ENCODE data around the gene NDUFA1.

DNA sequence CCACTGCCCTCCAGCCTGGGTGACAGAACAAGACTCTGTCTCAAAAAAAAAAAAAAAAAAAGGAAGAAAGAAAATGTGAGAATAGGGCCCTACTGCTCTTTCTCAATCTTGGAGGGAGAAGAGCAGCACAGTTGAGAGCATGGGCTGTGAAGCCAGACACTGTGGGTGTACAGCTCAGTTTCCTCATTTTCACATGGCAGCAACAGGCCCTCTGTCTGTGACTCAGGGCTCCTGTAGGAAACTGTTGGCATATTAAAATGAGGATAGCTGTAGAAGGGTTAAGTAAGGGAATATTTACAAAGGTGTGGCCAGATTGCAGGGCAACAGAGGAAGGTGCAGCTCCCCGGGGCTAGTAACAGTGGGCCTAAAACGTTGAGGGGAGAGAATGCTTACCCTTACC lies 27.5 kb downstream of the NDUFA1 start:
- TF ChIP-seq CTCF (conservative IDR thresholded peaks at IDR 0.05; ENCODE audit: low read depth in 2 of 2) (no peak), STAT1 (IDR thresholded peaks at IDR 0.05; ENCODE audit: unreplicated experiment) (no peak), EZH2 (IDR thresholded peaks at IDR 0.05; ENCODE audit: low read depth, unreplicated experiment) (no peak), POLR2AphosphoS5 (IDR thresholded peaks at IDR 0.05; ENCODE audit: low read depth) (no peak), EZH2phosphoT487 (IDR thresholded peaks at IDR 0.05; ENCODE audit: unreplicated experiment) (no peak), ETS1 (IDR thresholded peaks at IDR 0.05) (no peak), ZNF114 (CRISPR knock-in tag; IDR thresholded peaks at IDR 0.05) (no peak), ZNF331 (CRISPR knock-in tag; IDR thresholded peaks at IDR 0.05; ENCODE audit: low read depth) (no peak), NANOG (IDR thresholded peaks at IDR 0.05; ENCODE audit: borderline replicate concordance) (no peak), JUNB (IDR thresholded peaks at IDR 0.05; ENCODE audit: unreplicated experiment) (no peak), CREB1 (CRISPR knock-in tag; IDR thresholded peaks at IDR 0.05; ENCODE audit: low read depth) (no peak)
- TF ChIP-seq, protein P1, sequence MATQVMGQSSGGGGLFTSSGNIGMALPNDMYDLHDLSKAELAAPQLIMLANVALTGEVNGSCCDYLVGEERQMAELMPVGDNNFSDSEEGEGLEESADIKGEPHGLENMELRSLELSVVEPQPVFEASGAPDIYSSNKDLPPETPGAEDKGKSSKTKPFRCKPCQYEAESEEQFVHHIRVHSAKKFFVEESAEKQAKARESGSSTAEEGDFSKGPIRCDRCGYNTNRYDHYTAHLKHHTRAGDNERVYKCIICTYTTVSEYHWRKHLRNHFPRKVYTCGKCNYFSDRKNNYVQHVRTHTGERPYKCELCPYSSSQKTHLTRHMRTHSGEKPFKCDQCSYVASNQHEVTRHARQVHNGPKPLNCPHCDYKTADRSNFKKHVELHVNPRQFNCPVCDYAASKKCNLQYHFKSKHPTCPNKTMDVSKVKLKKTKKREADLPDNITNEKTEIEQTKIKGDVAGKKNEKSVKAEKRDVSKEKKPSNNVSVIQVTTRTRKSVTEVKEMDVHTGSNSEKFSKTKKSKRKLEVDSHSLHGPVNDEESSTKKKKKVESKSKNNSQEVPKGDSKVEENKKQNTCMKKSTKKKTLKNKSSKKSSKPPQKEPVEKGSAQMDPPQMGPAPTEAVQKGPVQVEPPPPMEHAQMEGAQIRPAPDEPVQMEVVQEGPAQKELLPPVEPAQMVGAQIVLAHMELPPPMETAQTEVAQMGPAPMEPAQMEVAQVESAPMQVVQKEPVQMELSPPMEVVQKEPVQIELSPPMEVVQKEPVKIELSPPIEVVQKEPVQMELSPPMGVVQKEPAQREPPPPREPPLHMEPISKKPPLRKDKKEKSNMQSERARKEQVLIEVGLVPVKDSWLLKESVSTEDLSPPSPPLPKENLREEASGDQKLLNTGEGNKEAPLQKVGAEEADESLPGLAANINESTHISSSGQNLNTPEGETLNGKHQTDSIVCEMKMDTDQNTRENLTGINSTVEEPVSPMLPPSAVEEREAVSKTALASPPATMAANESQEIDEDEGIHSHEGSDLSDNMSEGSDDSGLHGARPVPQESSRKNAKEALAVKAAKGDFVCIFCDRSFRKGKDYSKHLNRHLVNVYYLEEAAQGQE (IDR thresholded peaks at IDR 0.05; ENCODE audit: unreplicated experiment) = no peak
- TF ChIP-seq, protein P2, sequence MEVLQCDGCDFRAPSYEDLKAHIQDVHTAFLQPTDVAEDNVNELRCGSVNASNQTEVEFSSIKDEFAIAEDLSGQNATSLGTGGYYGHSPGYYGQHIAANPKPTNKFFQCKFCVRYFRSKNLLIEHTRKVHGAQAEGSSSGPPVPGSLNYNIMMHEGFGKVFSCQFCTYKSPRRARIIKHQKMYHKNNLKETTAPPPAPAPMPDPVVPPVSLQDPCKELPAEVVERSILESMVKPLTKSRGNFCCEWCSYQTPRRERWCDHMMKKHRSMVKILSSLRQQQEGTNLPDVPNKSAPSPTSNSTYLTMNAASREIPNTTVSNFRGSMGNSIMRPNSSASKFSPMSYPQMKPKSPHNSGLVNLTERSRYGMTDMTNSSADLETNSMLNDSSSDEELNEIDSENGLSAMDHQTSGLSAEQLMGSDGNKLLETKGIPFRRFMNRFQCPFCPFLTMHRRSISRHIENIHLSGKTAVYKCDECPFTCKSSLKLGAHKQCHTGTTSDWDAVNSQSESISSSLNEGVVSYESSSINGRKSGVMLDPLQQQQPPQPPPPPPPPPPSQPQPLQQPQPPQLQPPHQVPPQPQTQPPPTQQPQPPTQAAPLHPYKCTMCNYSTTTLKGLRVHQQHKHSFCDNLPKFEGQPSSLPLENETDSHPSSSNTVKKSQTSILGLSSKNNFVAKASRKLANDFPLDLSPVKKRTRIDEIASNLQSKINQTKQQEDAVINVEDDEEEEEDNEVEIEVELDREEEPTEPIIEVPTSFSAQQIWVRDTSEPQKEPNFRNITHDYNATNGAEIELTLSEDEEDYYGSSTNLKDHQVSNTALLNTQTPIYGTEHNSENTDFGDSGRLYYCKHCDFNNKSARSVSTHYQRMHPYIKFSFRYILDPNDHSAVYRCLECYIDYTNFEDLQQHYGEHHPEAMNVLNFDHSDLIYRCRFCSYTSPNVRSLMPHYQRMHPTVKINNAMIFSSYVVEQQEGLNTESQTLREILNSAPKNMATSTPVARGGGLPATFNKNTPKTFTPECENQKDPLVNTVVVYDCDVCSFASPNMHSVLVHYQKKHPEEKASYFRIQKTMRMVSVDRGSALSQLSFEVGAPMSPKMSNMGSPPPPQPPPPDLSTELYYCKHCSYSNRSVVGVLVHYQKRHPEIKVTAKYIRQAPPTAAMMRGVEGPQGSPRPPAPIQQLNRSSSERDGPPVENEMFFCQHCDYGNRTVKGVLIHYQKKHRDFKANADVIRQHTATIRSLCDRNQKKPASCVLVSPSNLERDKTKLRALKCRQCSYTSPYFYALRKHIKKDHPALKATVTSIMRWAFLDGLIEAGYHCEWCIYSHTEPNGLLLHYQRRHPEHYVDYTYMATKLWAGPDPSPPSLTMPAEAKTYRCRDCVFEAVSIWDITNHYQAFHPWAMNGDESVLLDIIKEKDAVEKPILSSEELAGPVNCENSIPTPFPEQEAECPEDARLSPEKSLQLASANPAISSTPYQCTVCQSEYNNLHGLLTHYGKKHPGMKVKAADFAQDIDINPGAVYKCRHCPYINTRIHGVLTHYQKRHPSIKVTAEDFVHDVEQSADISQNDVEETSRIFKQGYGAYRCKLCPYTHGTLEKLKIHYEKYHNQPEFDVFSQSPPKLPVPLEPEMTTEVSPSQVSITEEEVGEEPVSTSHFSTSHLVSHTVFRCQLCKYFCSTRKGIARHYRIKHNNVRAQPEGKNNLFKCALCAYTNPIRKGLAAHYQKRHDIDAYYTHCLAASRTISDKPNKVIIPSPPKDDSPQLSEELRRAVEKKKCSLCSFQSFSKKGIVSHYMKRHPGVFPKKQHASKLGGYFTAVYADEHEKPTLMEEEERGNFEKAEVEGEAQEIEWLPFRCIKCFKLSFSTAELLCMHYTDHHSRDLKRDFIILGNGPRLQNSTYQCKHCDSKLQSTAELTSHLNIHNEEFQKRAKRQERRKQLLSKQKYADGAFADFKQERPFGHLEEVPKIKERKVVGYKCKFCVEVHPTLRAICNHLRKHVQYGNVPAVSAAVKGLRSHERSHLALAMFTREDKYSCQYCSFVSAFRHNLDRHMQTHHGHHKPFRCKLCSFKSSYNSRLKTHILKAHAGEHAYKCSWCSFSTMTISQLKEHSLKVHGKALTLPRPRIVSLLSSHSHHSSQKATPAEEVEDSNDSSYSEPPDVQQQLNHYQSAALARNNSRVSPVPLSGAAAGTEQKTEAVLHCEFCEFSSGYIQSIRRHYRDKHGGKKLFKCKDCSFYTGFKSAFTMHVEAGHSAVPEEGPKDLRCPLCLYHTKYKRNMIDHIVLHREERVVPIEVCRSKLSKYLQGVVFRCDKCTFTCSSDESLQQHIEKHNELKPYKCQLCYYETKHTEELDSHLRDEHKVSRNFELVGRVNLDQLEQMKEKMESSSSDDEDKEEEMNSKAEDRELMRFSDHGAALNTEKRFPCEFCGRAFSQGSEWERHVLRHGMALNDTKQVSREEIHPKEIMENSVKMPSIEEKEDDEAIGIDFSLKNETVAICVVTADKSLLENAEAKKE (CRISPR knock-in tag; IDR thresholded peaks at IDR 0.05) = no peak

Data from GM23338 (cell line).